Endothelial cell of umbilical vein (primary cell): ENCODE results near the gene LYRM9.

ENCODE experiments used
- CTCF ChIP-seq, 2 donors: IDR thresholded peaks; 1 replicate in 1 of 2; 2 replicates in 1 of 2; pipeline ENCODE4 v1.5.1; 2011; ENCODE audit warnings: low read length in 2 of 2, mild to moderate bottlenecking in 2 of 2, moderate library complexity in 2 of 2, control low read depth in 1 of 2, inconsistent platforms in 1 of 2, low read depth in 1 of 2; ENCODE audit not compliant: insufficient read depth in 1 of 2; ENCODE audit errors: extremely low read depth in 1 of 2
- EZH2 ChIP-seq: IDR thresholded peaks from 2 replicates; pipeline ENCODE4 v1.6.1; 2012; ENCODE audit warnings: borderline replicate concordance, low read depth, mild to moderate bottlenecking, moderate library complexity, low read length, inconsistent platforms; ENCODE audit not compliant: severe bottlenecking
- FOS ChIP-seq: IDR thresholded peaks from 2 replicates; pipeline ENCODE4 v1.6.1; 2011; ENCODE audit warnings: mild to moderate bottlenecking, low read length, moderate library complexity, borderline replicate concordance; ENCODE audit not compliant: insufficient read depth
- GATA2 ChIP-seq: IDR thresholded peaks from 2 replicates; pipeline ENCODE4 v1.7.0; 2011; ENCODE audit warnings: low read depth, mild to moderate bottlenecking, moderate library complexity, mixed read lengths, low read length; ENCODE audit not compliant: insufficient read length, insufficient read depth
- JUN ChIP-seq: IDR thresholded peaks from 2 replicates; pipeline ENCODE4 v1.6.1; 2011; ENCODE audit warnings: borderline replicate concordance, low read depth; ENCODE audit not compliant: insufficient read length, insufficient read depth
- MAX ChIP-seq: IDR thresholded peaks from 2 replicates; pipeline ENCODE4 v1.6.1; 2011; ENCODE audit not compliant: insufficient read depth, insufficient read length
- MYC ChIP-seq: IDR thresholded peaks from one replicate; pipeline ENCODE4 v1.6.1; 2011; ENCODE audit warnings: mild to moderate bottlenecking, low read depth, low read length
- POLR2A ChIP-seq: IDR thresholded peaks from 2 replicates; pipeline ENCODE4 v1.6.1; 2012; ENCODE audit warnings: low read depth, mild to moderate bottlenecking, control low read depth, low read length
- POLR2AphosphoS5 ChIP-seq: IDR thresholded peaks from 2 replicates; pipeline ENCODE4 v1.6.1; 2012; ENCODE audit warnings: low read depth, mild to moderate bottlenecking, control low read depth, low read length, moderate library complexity; ENCODE audit not compliant: insufficient read depth

- no peak for TF ChIP-seq CTCF (IDR thresholded peaks at IDR 0.05; ENCODE audit: extremely low read depth in 1 of 2, insufficient read depth in 1 of 2, low read depth in 1 of 2, low read length in 2 of 2)
- TF ChIP-seq EZH2: no peak
- TF ChIP-seq POLR2AphosphoS5: no peak
- no peak for TF ChIP-seq POLR2A
- no peak for TF ChIP-seq MYC
- TF ChIP-seq MAX: no peak
- TF ChIP-seq GATA2: no peak
- no peak for TF ChIP-seq JUN
- no peak for TF ChIP-seq FOS
These were observed 25.9 kb upstream of the LYRM9 start for GRCh38 chr17:27919079-27919478.
